GM21528 (cell line): ENCODE measurements around the gene TPCN1.

ENCODE experiments used
- ATAC-seq: cut with Tn5 transposase; IDR thresholded peaks from one replicate; pipeline ENCODE4 v1.9.1; 2021; ENCODE audit warnings: mild to moderate bottlenecking, moderate library complexity; ENCODE audit not compliant: unreplicated experiment, low FRiP score

TPCN1 gene

GRCh38 chr12:113329022-113329790 is 107.9 kb downstream of the TPCN1 start:
- ATAC-seq: no peak

GRCh38 chr12:113329791-113330417 is 108.6 kb downstream of the TPCN1 start:
- ATAC-seq: no peak

- ATAC-seq: no peak
Observed at GRCh38 chr12:113330505-113330904, 109.2 kb downstream of the TPCN1 start.

- no peak for ATAC-seq
Observed at GRCh38 chr12:113332688-113333417, 111.6 kb downstream of the TPCN1 start.

- no peak for ATAC-seq
Observed at GRCh38 chr12:113333418-113333750, 112.1 kb downstream of the TPCN1 start.

- ATAC-seq: peak; percentile 21
Observed at GRCh38 chr12:113333877-113334785, 112.9 kb downstream of the TPCN1 start.

GRCh38 chr12:113334786-113335539 is 113.7 kb downstream of the TPCN1 start, which contains the start of gene SLC8B1:
TSS of gene SLC8B1 (minus strand) at chr12:113335109. CDS start at chr12:113332878, 2,231 bp downstream.
- ATAC-seq: peak; percentile 93

GRCh38 chr12:113339540-113339939 is 118.3 kb downstream of the TPCN1 start:
- no peak for ATAC-seq

GRCh38 chr12:113340061-113340460 is 118.8 kb downstream of the TPCN1 start:
- ATAC-seq: no peak

- ATAC-seq: no peak
Observed at GRCh38 chr12:113341535-113341934, 120.3 kb downstream of the TPCN1 start.

GRCh38 chr12:113345318-113345717 is 124.1 kb downstream of the TPCN1 start:
- no peak for ATAC-seq

GRCh38 chr12:113346353-113346752 is 125.1 kb downstream of the TPCN1 start:
- ATAC-seq: no peak

GRCh38 chr12:113347107-113347506 is 125.8 kb downstream of the TPCN1 start:
- no peak for ATAC-seq

GRCh38 chr12:113347892-113348291 is 126.6 kb downstream of the TPCN1 start:
- ATAC-seq: no peak
